HepG2 (cell line): Measurements from ENCODE around the gene COQ8A. TPM values are rescaled to one million over a fixed set of nuclear protein-coding genes. Genes with fewer than 3 reads are reported as not detected.

Source experiments
- ATAC-seq: fragments of 200-7000 bp; cut with Tn5 transposase; 3 replicates; pipeline ENCODE4 v1.9.1; 2020; ENCODE audit warnings: mild to moderate bottlenecking, moderate library complexity
- BruUV-seq: library from RNA; stranded (reverse); fragments of 400-500 nt; replicated peaks from 2 replicates; lab custom pipeline; 2021; lab: Mats Ljungman, UMichigan
- CTCF ChIA-PET: fragments of 300-600 bp; formaldehyde crosslinking; extraction: SDS; loops from one replicate; lab custom pipeline; 2021; ENCODE audit warnings: low total read pairs, inconsistent platforms, low intra/inter-chr PET ratio; lab: Yijun Ruan, JAX
- POLR2A ChIA-PET: fragments of 350-600 bp; sonication (Branson Sonifier 250); formaldehyde crosslinking; loops from one replicate; lab custom pipeline; 2020; ENCODE audit warnings: antibody characterized with exemption, inconsistent platforms; lab: Yijun Ruan, JAX
- DNase-seq: peaks from one replicate; pipeline ENCODE4 v3.0.0-alpha.2; 2015; ENCODE audit warnings: low spot score
- FAIRE-seq: peaks from 3 replicates; lab custom pipeline; 2011; peaks lifted over from hg19 to GRCh38; lab: Jason Lieb, UNC
- H2AFZ ChIP-seq: one replicate; pipeline ENCODE4 v1.6.1; 2011; ENCODE audit warnings: low read length, inconsistent platforms
- H3K27ac ChIP-seq: fragments of 300-600 bp; 3 replicates; pipeline ENCODE4 v1.8.0; 2011; ENCODE audit warnings: mixed run types, mild to moderate bottlenecking, mixed read lengths, low read length, inconsistent platforms; ENCODE audit not compliant: insufficient read depth; ENCODE audit errors: extremely low read length
- H3K27me3 ChIP-seq, 2 experiments: fragments of 200-600 bp in 1 of 2; 2 replicates in 1 of 2; 3 replicates in 1 of 2; pipeline versions ENCODE4 v1.6.0 to v1.8.0; 2011; ENCODE audit warnings: low read length in 2 of 2, mild to moderate bottlenecking in 2 of 2, moderate library complexity in 2 of 2, inconsistent platforms in 1 of 2; ENCODE audit not compliant: insufficient read depth in 2 of 2, control insufficient read depth in 1 of 2
- H3K36me3 ChIP-seq, 2 experiments: fragments of 200-600 bp in 1 of 2; replicated peaks in 1 of 2; 2 replicates in 1 of 2; 3 replicates in 1 of 2; pipeline versions ENCODE4 v1.5.1 to v1.8.0; 2011; ENCODE audit warnings: low read length in 2 of 2, inconsistent platforms in 1 of 2; ENCODE audit not compliant: insufficient read depth in 2 of 2, control insufficient read depth in 1 of 2
- H3K4me1 ChIP-seq: 2 replicates; pipeline ENCODE4 v1.5.1; 2012; ENCODE audit warnings: low read length, inconsistent platforms; ENCODE audit not compliant: insufficient read depth
- H3K4me2 ChIP-seq: 2 replicates; pipeline ENCODE4 v1.6.0; 2011; ENCODE audit warnings: low read depth, low read length, inconsistent platforms
- H3K4me3 ChIP-seq, 3 experiments: fragments of 200-600 bp in 1 of 3; sonication (generic), shearing (Covaris generic) in 1 of 3; replicated peaks in 1 of 3; 2 replicates each; pipeline ENCODE4 v1.5.1; 2011 to 2016; ENCODE audit warnings: low read length in 3 of 3, inconsistent platforms in 2 of 3, low read depth in 2 of 3, mild to moderate bottlenecking in 2 of 3, control low read depth in 1 of 3, mixed read lengths in 1 of 3; ENCODE audit not compliant: insufficient read depth in 1 of 3
- H3K79me2 ChIP-seq: one replicate; pipeline ENCODE4 v1.6.1; 2011; ENCODE audit warnings: low read length, inconsistent platforms; ENCODE audit not compliant: insufficient read depth
- H3K9ac ChIP-seq: 2 replicates; pipeline ENCODE4 v1.6.0; 2011; ENCODE audit warnings: mild to moderate bottlenecking, low read depth, low read length, inconsistent platforms; ENCODE audit not compliant: insufficient read depth
- H3K9me3 ChIP-seq: 2 replicates; pipeline ENCODE4 v1.5.1; 2012; ENCODE audit warnings: mild to moderate bottlenecking, low read length
- H4K20me1 ChIP-seq: 2 replicates; pipeline ENCODE4 v1.6.0; 2011; ENCODE audit warnings: inconsistent platforms, mild to moderate bottlenecking, low read length, moderate library complexity; ENCODE audit not compliant: insufficient read depth
- ETS1 ChIP-seq: sonication (generic); formaldehyde crosslinking; IDR thresholded peaks from 2 replicates; pipeline ENCODE4 v1.4.0; 2020; ENCODE audit warnings: missing genetic modification reagents
- IRX3 ChIP-seq: sonication (generic); formaldehyde crosslinking; IDR thresholded peaks from 2 replicates; pipeline ENCODE4 v1.8.1; 2023; ENCODE audit warnings: mild to moderate bottlenecking, low read depth, missing genetic modification reagents, borderline replicate concordance
- NFE2L2 ChIP-seq: fragments of 150-350 bp; IDR thresholded peaks from 2 replicates; pipeline ENCODE4 v1.6.1; 2014; ENCODE audit warnings: low read length
- NPAS2 ChIP-seq: sonication (generic); formaldehyde crosslinking; IDR thresholded peaks from 2 replicates; pipeline ENCODE4 v1.8.0; 2022; ENCODE audit warnings: mild to moderate bottlenecking, missing genetic modification reagents, borderline replicate concordance
- PAF1 ChIP-seq: IDR thresholded peaks from 2 replicates; pipeline ENCODE4 v1.6.1; 2016; ENCODE audit warnings: missing genetic modification reagents, missing compliant biosample characterization
- PAWR ChIP-seq: sonication (generic); formaldehyde crosslinking; IDR thresholded peaks from 2 replicates; pipeline ENCODE4 v1.4.0; 2020; ENCODE audit warnings: missing genetic modification reagents, mild to moderate bottlenecking, borderline replicate concordance
- POGZ ChIP-seq: sonication (generic); formaldehyde crosslinking; IDR thresholded peaks from 2 replicates; pipeline ENCODE4 v1.4.0; 2020; ENCODE audit warnings: mild to moderate bottlenecking, missing genetic modification reagents
- POLR2A ChIP-seq, 2 experiments: IDR thresholded peaks; 2 replicates each; pipeline ENCODE4 v1.6.1; 2011; ENCODE audit warnings: low read depth in 2 of 2, low read length in 2 of 2, mild to moderate bottlenecking in 1 of 2, moderate library complexity in 1 of 2; ENCODE audit not compliant: insufficient read depth in 1 of 2
- SMAD9 ChIP-seq: sonication (generic); formaldehyde crosslinking; IDR thresholded peaks from 2 replicates; pipeline ENCODE4 v1.5.1; 2020; ENCODE audit warnings: mild to moderate bottlenecking, missing genetic modification reagents
- TFDP2 ChIP-seq: sonication (generic); formaldehyde crosslinking; IDR thresholded peaks from 2 replicates; pipeline ENCODE4 v1.4.0; 2020; ENCODE audit warnings: missing genetic modification reagents
- TOE1 ChIP-seq: sonication (generic); formaldehyde crosslinking; IDR thresholded peaks from 2 replicates; pipeline ENCODE4 v1.4.0; 2020; ENCODE audit warnings: mild to moderate bottlenecking, missing genetic modification reagents
- XBP1 ChIP-seq: sonication (generic); formaldehyde crosslinking; IDR thresholded peaks from 2 replicates; pipeline ENCODE4 v1.5.0; 2020; ENCODE audit warnings: missing genetic modification reagents
- ZNF232 ChIP-seq: sonication (generic); formaldehyde crosslinking; IDR thresholded peaks from 2 replicates; pipeline ENCODE4 v1.4.0; 2020; ENCODE audit warnings: missing genetic modification reagents, borderline replicate concordance
- ZNF362 ChIP-seq: sonication (generic); formaldehyde crosslinking; IDR thresholded peaks from 2 replicates; pipeline ENCODE4 v1.4.0; 2020; ENCODE audit warnings: missing genetic modification reagents, mild to moderate bottlenecking, borderline replicate concordance
- ZNF792 ChIP-seq: IDR thresholded peaks from 2 replicates; pipeline ENCODE4 v1.6.1; 2016
- WGBS: methylation state at CpG from one replicate; pipeline ENCODE4 v1.1.6; 2017; ENCODE audit warnings: low lambda C conversion rate; 5-methylcytosine and 5-hydroxymethylcytosine counted together
- in situ Hi-C: cut with HindIII; loops from 2 replicates; pipeline ENCODE4 v1.10.0; 2017; ENCODE audit warnings: low pct_unique_long_range_greater_than_20kb; ENCODE audit not compliant: extremely low pct_ligation_motif_present
- intact Hi-C: fragments of 100-400 bp; cut with micrococcal nuclease; formaldehyde crosslinking; loops from one replicate; pipeline ENCODE4 v1.10.0; 2022; ENCODE audit not compliant: unreplicated experiment
- polyA plus RNA-seq, 8 experiments: library from polyadenylated mRNA; depleted of rRNA in 3 of 8; stranded (reverse) in 7 of 8; unstranded in 1 of 8; fragments of >200 nt; fragmentation: Illumina TruSeq in 4 of 8; extraction: Trizol in 4 of 8; gene quantifications; 2 replicates each; pipeline versions ENCODE4 v1.2.1 to v1.2.3, GENCODE V29; 2011 to 2016; ENCODE audit warnings: low read depth in 4 of 8, missing spikeins in 1 of 8, mixed read lengths in 1 of 8; ENCODE audit not compliant: insufficient read depth in 1 of 8
- total RNA-seq, 5 experiments: library from RNA; depleted of rRNA; stranded (reverse); fragments of >200 nt; fragmentation: Illumina TruSeq; extraction: Trizol; gene quantifications; 2 replicates each; pipeline ENCODE4 v1.2.3, GENCODE V29; 2016; ENCODE audit warnings: low read depth in 1 of 5
- TF ChIP-seq, protein P1 (sequence below): sonication (generic); formaldehyde crosslinking; IDR thresholded peaks from 2 replicates; pipeline ENCODE4 v1.4.0; 2020; ENCODE audit warnings: missing genetic modification reagents

Gene COQ8A
- total and polyA plus RNA-seq, 2 of the 13 experiments (the other 11 are each of a cell fraction or from before 2014, with no cell fraction given) = 60.4 to 88.7 TPM

DNA sequence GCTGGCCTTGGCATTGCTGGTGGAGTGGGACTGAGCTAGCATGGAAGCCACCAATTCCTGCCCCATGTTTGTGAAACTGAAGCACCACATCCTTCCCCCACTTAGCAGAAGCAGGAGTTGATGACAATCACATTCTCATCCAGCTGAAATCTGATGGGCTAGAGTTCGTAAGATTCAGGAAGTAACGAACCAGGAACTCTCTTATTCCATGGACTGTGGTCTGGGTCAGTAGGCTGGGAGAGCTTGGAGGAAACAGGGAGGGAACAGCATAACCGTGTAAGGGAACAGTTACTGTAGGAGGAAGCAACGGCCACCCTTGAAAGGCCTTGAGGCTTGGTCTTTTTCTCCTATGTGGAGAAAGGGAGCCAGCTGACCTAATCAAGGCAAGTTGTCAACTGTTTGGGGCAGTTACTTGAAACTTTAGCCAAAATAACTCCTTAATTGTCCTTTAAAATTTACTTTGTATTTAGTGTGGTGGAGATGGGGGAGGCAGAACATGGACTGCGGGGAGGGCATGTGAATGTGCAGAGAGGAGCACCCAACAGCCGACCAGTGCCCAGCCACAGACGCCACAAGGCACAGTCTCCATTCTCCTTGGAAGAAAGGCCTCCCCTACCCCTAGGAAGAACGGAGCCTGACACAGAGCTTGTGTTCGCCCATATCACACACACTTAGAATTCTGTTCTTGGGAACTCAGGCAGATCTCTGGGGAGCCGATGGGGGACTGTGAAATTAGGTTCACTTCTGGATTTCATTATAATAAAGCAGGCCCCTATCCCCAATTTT is 2.0 kb upstream of the COQ8A start (continued):
- TF ChIP-seq, protein P1, sequence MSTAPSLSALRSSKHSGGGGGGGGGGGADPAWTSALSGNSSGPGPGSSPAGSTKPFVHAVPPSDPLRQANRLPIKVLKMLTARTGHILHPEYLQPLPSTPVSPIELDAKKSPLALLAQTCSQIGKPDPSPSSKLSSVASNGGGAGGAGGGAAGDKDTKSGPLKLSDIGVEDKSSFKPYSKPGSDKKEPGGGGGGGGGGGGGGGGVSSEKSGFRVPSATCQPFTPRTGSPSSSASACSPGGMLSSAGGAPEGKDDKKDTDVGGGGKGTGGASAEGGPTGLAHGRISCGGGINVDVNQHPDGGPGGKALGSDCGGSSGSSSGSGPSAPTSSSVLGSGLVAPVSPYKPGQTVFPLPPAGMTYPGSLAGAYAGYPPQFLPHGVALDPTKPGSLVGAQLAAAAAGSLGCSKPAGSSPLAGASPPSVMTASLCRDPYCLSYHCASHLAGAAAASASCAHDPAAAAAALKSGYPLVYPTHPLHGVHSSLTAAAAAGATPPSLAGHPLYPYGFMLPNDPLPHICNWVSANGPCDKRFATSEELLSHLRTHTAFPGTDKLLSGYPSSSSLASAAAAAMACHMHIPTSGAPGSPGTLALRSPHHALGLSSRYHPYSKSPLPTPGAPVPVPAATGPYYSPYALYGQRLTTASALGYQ (CRISPR knock-in tag) = no peak
- TF ChIP-seq PAWR (CRISPR knock-in tag) (no peak), POLR2A (IDR thresholded peaks at IDR 0.05; ENCODE audit: insufficient read depth in 1 of 2, low read depth in 2 of 2, low read length in 2 of 2) (no peak), POGZ (CRISPR knock-in tag) (no peak), ZNF792 (no peak), IRX3 (CRISPR knock-in tag) (no peak), ZNF232 (CRISPR knock-in tag) (no peak), TOE1 (CRISPR knock-in tag) (no peak)

DNA sequence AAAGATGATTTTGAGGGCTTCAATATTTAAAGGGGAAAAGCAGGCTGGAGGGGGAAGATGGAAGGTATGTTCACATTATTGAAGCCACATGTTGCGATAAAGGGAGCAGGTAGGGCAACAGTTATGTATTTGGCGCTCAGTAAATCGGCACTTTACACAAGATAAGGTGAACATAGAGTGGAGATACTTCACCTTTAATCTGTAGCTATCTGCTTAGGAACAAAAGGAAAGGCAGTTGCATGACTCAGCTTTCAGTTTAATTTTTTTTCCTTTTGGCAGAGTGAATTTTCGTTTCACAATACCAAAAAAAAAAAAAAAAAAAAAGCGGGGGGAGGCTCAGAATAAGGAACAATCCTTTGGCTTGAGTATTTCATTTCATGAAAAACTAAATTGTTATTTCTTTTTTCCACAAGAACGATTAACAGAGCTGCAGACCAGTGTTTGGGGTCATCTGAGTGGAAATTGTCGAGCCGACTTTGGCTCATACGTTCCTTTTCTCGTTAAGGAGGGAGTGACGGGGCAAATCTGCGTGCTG is 1.1 kb upstream of the COQ8A start:
- Histone ChIP-seq H3K4me2 (peak overlapping the region; percentile 96), H3K9ac (peak overlapping the region; percentile 90), H3K4me1 (peaks cover 51% of the 10 kb centered on the region), H2AFZ (peak overlapping the region; percentile 25), H3K36me3 (no peaks in the 10 kb centered on the region), H3K27me3 (no peaks in the 10 kb centered on the region; a peak in 1 of 5 replicates), H3K4me3 (peak overlapping the region; percentile 63 to 80 (median 80)), H3K79me2 (peaks cover 38% of the 10 kb centered on the region), H4K20me1 (peaks cover 8% of the 10 kb centered on the region; the same call in 1 of the 2 replicates), H3K27ac (peak overlapping the region; percentile 97), H3K9me3 (peaks cover 14% of the 10 kb centered on the region)
- DNase-seq (peak; percentile 46), ATAC-seq (no peak), FAIRE-seq (peak; percentile 8)
- no TSS peak for BruUV-seq
- WGBS = 5% methylated on average over 12 of the region's 12 CpGs
- ChIA-PET POLR2A (interaction anchor here (0.7 to 3.2 kb wide), 6 partner anchors 9 to 128 kb away, joined by 3 to 35 read pairs (median 6); no protein-coding TSS in a partner anchor), CTCF (no interaction called here)
- in situ Hi-C loops = no loop called here
- intact Hi-C loops = loop anchor here (10.0 kb wide), 1 partner anchor 1146 kb away; the partner anchor contains the start of gene ARF1
- TF ChIP-seq TFDP2 (CRISPR knock-in tag) (no peak), SMAD9 (no peak), PAF1 (CRISPR knock-in tag) (no peak), ETS1 (CRISPR knock-in tag) (0 out of 2 replicates have a peak, but pooled peaks have one; percentile 1), NFE2L2 (peak; percentile 48), XBP1 (CRISPR knock-in tag) (0 out of 2 replicates have a peak, but pooled peaks have one; percentile 9), ZNF362 (peak; percentile 50; the same call in 1 of the 2 replicates), NPAS2 (no peak)
